Aorta (tissue), 5 donors: ENCODE measurements around the gene TIMM44. TPM values are rescaled to one million over a fixed set of nuclear protein-coding genes. Genes with fewer than 3 reads are reported as not detected.

Experiments
- ATAC-seq: fragments of 200-7000 bp; cut with Tn5 transposase; one replicate; pipeline ENCODE4 v1.9.1; 2022; ENCODE audit warnings: moderate library complexity; ENCODE audit not compliant: low FRiP score
- DNase-seq, 2 donors: peaks; one replicate each; pipeline ENCODE4 v3.0.0-alpha.2; 2020
- H3K27ac ChIP-seq, 2 donors: one replicate each; pipeline ENCODE4 v1.5.1; 2013; ENCODE audit warnings: low read length in 2 of 2, mild to moderate bottlenecking in 2 of 2, moderate library complexity in 2 of 2, control low read depth in 1 of 2, inconsistent platforms in 1 of 2, low read depth in 1 of 2
- H3K27me3 ChIP-seq, 2 donors: one replicate each; pipeline ENCODE4 v1.6.1; 2013; ENCODE audit warnings: control low read depth in 1 of 2, low read length in 1 of 2, mild to moderate bottlenecking in 1 of 2, moderate library complexity in 1 of 2; ENCODE audit not compliant: insufficient read depth in 2 of 2, control insufficient read depth in 1 of 2
- H3K36me3 ChIP-seq, 2 donors: one replicate each; pipeline ENCODE4 v1.6.1; 2013; ENCODE audit warnings: control low read depth in 1 of 2, low read length in 1 of 2, mild to moderate bottlenecking in 1 of 2; ENCODE audit not compliant: insufficient read depth in 2 of 2, control insufficient read depth in 1 of 2
- H3K4me1 ChIP-seq, 2 donors: one replicate each; pipeline ENCODE4 v1.6.1; 2013; ENCODE audit warnings: low read length in 2 of 2, control low read depth in 1 of 2, mild to moderate bottlenecking in 1 of 2, moderate library complexity in 1 of 2; ENCODE audit not compliant: insufficient read depth in 2 of 2, control insufficient read depth in 1 of 2
- H3K4me3 ChIP-seq, 2 donors: one replicate each; pipeline ENCODE4 v1.5.1; 2013; ENCODE audit warnings: low read length in 2 of 2, control low read depth in 1 of 2, mild to moderate bottlenecking in 1 of 2
- H3K9me3 ChIP-seq: one replicate; pipeline ENCODE4 v1.6.1; 2013; ENCODE audit warnings: mild to moderate bottlenecking, low read length; ENCODE audit not compliant: control insufficient read depth
- WGBS, 2 donors: extraction: QIAGEN DNeasy Blood & Tissue Kit; methylation state at CpG; one replicate each; pipeline ENCODE4 v1.1.7; 2013; 5-methylcytosine and 5-hydroxymethylcytosine counted together
- intact Hi-C, 2 donors: fragments of 100-400 bp; cut with DNase I; formaldehyde crosslinking; loops; one replicate each; pipeline versions ENCODE4 v1.14.2 to v1.15.0; 2022
- polyA plus RNA-seq, 2 donors: library from polyadenylated mRNA; stranded (reverse); fragments of 200-250 nt; gene quantifications; one replicate each; pipeline ENCODE4 v1.2.3, GENCODE V29; 2013
- total RNA-seq, 2 donors: library from RNA; stranded (reverse); fragmentation: NEBNext Ultra II Directional; extraction: Animal tissue kit (Norgen Biotek cat#: 25700); gene quantifications; one replicate each; pipeline ENCODE4 v1.2.1, GENCODE V29; 2021
- donor health status: healthy with polysubstance abuse.
- donor health status: Bipolar disorder and iron deficiency.
- donor health status: DM: no; HTN: no; CAD: no.
- donor health status: DM: no; HTN: no; CAD: no.
- donor health status: DM: yes; HTN: yes; CAD: no.

The TIMM44 gene
- total and polyA plus RNA-seq, 4 donors, result 26.4 to 126 (median 49.0) TPM

- DNase-seq (peak in 1 of 2 donors; percentile 65), ATAC-seq (no peak)
- intact Hi-C loops, result no loop called here
- Histone ChIP-seq H3K4me1 (no peaks in the 10 kb centered on the region), H3K4me3 (no peak overlapping the region), H3K27ac (no peak overlapping the region), H3K27me3 (no peaks in the 10 kb centered on the region), H3K36me3 (peaks cover 0 to 7% of the 10 kb centered on the region in 2 donors), H3K9me3 (no peaks in the 10 kb centered on the region)
- WGBS, 2 donors, result 82 to 91% methylated on average over 8 of the region's 8 CpGs
Observed at GRCh38 chr19:7979559-7979958, 36.1 kb upstream of the TIMM44 start.

GRCh38 chr19:7979011-7979410, 35.5 kb upstream of the TIMM44 start:
- no peak for ATAC-seq
- Histone ChIP-seq H3K36me3 (peaks cover 0 to 7% of the 10 kb centered on the region in 2 donors), H3K4me1 (no peaks in the 10 kb centered on the region), H3K4me3 (no peak overlapping the region), H3K9me3 (no peaks in the 10 kb centered on the region), H3K27me3 (no peaks in the 10 kb centered on the region), H3K27ac (no peak overlapping the region)
- 79 to 86% methylated on average over 10 of the region's 10 CpGs for WGBS, 2 donors
- intact Hi-C loops, result no loop called here
- DNase-seq, result peak in 1 of 2 donors; percentile 64

GRCh38 chr19:7978179-7978825, 34.8 kb upstream of the TIMM44 start:
- Histone ChIP-seq H3K27ac (no peak overlapping the region), H3K27me3 (no peaks in the 10 kb centered on the region), H3K36me3 (peaks cover 0 to 7% of the 10 kb centered on the region in 2 donors), H3K4me3 (no peak overlapping the region), H3K4me1 (no peaks in the 10 kb centered on the region), H3K9me3 (no peaks in the 10 kb centered on the region)
- DNase-seq, result peak in 1 of 2 donors; percentile 44
- ATAC-seq, result no peak
- intact Hi-C loops, result no loop called here
- WGBS, 2 donors, result 81 to 88% methylated on average over 12 of the region's 12 CpGs

GRCh38 chr19:7977723-7978040, 34.2 kb upstream of the TIMM44 start:
- ATAC-seq, result no peak
- no peak overlapping the region for H3K4me3 ChIP-seq
- H3K36me3 ChIP-seq, result peaks cover 0 to 7% of the 10 kb centered on the region in 2 donors
- intact Hi-C loops, result no loop called here
- H3K4me1 ChIP-seq, result no peaks in the 10 kb centered on the region
- 90 to 93% methylated on average over 6 of the region's 6 CpGs for whole genome bisulfite sequencing, 2 donors
- H3K9me3 ChIP-seq, result no peaks in the 10 kb centered on the region
- H3K27ac ChIP-seq, result no peak overlapping the region
- no peak for DNase-seq
- no peaks in the 10 kb centered on the region for H3K27me3 ChIP-seq

- intact Hi-C loops, result no loop called here
- Histone ChIP-seq H3K4me3 (no peak overlapping the region), H3K27ac (no peak overlapping the region), H3K9me3 (no peaks in the 10 kb centered on the region), H3K27me3 (no peaks in the 10 kb centered on the region), H3K36me3 (peaks cover 0 to 7% of the 10 kb centered on the region in 2 donors), H3K4me1 (no peaks in the 10 kb centered on the region)
- 96% methylated on average over 15 of the region's 15 CpGs for WGBS, 2 donors
- DNase-seq (peak in 1 of 2 donors; percentile 56), ATAC-seq (no peak)
Observed at GRCh38 chr19:7977021-7977722, 33.7 kb upstream of the TIMM44 start.

GRCh38 chr19:7976461-7976860, 33.0 kb upstream of the TIMM44 start:
- Histone ChIP-seq H3K27me3 (no peaks in the 10 kb centered on the region), H3K9me3 (no peaks in the 10 kb centered on the region), H3K27ac (no peak overlapping the region), H3K4me1 (no peaks in the 10 kb centered on the region), H3K4me3 (no peak overlapping the region), H3K36me3 (peaks cover 0 to 6% of the 10 kb centered on the region in 2 donors)
- DNase-seq (no peak), ATAC-seq (no peak)
- intact Hi-C loops, result no loop called here
- WGBS, 2 donors, result 87% methylated on average over 4 of the region's 4 CpGs

- H3K4me1 ChIP-seq, result no peaks in the 10 kb centered on the region
- peaks cover 0 to 2% of the 10 kb centered on the region in 2 donors for H3K36me3 ChIP-seq
- ATAC-seq (no peak), DNase-seq (no peak)
- no peaks in the 10 kb centered on the region for H3K9me3 ChIP-seq
- H3K27ac ChIP-seq, result no peak overlapping the region
- intact Hi-C loops, result no loop called here
- H3K4me3 ChIP-seq, result no peak overlapping the region
- WGBS, 2 donors, result 7 to 12% methylated on average over 7 of the region's 7 CpGs
- no peaks in the 10 kb centered on the region for H3K27me3 ChIP-seq
Observed at GRCh38 chr19:7975037-7975436, 31.6 kb upstream of the TIMM44 start.

- Histone ChIP-seq H3K27ac (no peak overlapping the region), H3K9me3 (no peaks in the 10 kb centered on the region), H3K4me1 (no peaks in the 10 kb centered on the region), H3K36me3 (peaks cover 0 to 2% of the 10 kb centered on the region in 2 donors), H3K27me3 (no peaks in the 10 kb centered on the region), H3K4me3 (no peak overlapping the region)
- intact Hi-C loops, result no loop called here
- DNase-seq (peak in 1 of 2 donors; percentile 53), ATAC-seq (no peak)
- 47 to 61% methylated on average over 12 of the region's 12 CpGs for WGBS, 2 donors
Observed at GRCh38 chr19:7973883-7974282, 30.4 kb upstream of the TIMM44 start.
